ENCODE measurements around the gene RWDD1.

DNA sequence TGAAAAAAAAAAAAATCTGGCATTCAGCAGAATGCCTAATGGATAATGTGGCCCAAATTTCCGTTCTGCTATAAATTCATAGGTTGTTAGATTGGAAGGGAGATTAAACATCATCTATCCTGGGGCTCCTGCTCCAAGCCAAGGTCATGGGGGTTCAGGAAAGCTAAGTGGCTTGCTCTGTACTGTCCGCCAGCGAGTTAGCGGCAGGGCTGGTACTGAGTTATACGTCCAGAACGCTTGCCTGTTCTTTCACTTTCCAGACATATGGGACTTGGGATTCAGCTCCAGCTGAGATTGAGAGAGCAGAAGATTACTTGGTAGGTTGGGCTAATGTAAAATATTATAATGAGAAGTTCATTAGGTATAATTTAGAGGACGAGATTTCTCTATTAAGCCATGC lies 858 bp downstream of the RWDD1 start:
- no peak for TF ChIP-seq POLR2AphosphoS5 (IDR thresholded peaks at IDR 0.05)
- TF ChIP-seq, protein P1, sequence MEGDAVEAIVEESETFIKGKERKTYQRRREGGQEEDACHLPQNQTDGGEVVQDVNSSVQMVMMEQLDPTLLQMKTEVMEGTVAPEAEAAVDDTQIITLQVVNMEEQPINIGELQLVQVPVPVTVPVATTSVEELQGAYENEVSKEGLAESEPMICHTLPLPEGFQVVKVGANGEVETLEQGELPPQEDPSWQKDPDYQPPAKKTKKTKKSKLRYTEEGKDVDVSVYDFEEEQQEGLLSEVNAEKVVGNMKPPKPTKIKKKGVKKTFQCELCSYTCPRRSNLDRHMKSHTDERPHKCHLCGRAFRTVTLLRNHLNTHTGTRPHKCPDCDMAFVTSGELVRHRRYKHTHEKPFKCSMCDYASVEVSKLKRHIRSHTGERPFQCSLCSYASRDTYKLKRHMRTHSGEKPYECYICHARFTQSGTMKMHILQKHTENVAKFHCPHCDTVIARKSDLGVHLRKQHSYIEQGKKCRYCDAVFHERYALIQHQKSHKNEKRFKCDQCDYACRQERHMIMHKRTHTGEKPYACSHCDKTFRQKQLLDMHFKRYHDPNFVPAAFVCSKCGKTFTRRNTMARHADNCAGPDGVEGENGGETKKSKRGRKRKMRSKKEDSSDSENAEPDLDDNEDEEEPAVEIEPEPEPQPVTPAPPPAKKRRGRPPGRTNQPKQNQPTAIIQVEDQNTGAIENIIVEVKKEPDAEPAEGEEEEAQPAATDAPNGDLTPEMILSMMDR (IDR thresholded peaks at IDR 0.05), result no peak
- no peak for TF ChIP-seq EP300 (IDR thresholded peaks at IDR 0.05)
- TF ChIP-seq POLR2A (IDR thresholded peaks at IDR 0.05), result no peak

Data from stomach (tissue), 4 donors.